ENCODE data around the gene TSPAN14.

- TF ChIP-seq CTCF (conservative IDR thresholded peaks at IDR 0.05; ENCODE audit: low read length): no peak
- no peak for TF ChIP-seq EZH2phosphoT487 (IDR thresholded peaks at IDR 0.05; ENCODE audit: borderline replicate concordance, low read depth, low read length)
These were observed 48.5 kb upstream of the TSPAN14 start for GRCh38 chr10:80405626-80406025.
